Sigmoid colon (tissue), 7 donors: ENCODE data around the gene TTLL8. TPM values are rescaled to one million over a fixed set of nuclear protein-coding genes. Genes with fewer than 3 reads are reported as not detected.

ENCODE experiments used
- DNase-seq: peaks from one replicate; pipeline ENCODE4 v3.0.0-alpha.2; 2019
- H3K27ac ChIP-seq, 4 donors: fragments of 200-600 bp; sonication (generic); one replicate each; pipeline ENCODE4 v1.5.1; 2016 to 2019; ENCODE audit warnings: mild to moderate bottlenecking in 1 of 4
- H3K27me3 ChIP-seq, 3 donors: fragments of 200-600 bp; sonication (generic); one replicate each; pipeline ENCODE4 v1.5.1; 2019; ENCODE audit warnings: mild to moderate bottlenecking in 1 of 3
- H3K36me3 ChIP-seq, 4 donors: fragments of 200-600 bp; sonication (generic); one replicate each; pipeline ENCODE4 v1.5.1; 2016 to 2019
- H3K4me1 ChIP-seq, 4 donors: fragments of 200-600 bp; sonication (generic); one replicate each; pipeline ENCODE4 v1.5.1; 2017 to 2019
- H3K4me3 ChIP-seq, 4 donors: fragments of 200-600 bp; sonication (generic); one replicate each; pipeline ENCODE4 v1.5.1; 2017 to 2019; ENCODE audit warnings: mild to moderate bottlenecking in 2 of 4, moderate library complexity in 1 of 4
- H3K9me3 ChIP-seq, 4 donors: fragments of 200-600 bp in 3 of 4; sonication (generic) in 3 of 4; one replicate each; pipeline versions ENCODE4 v1.5.1 to v1.6.1; 2013 to 2019
- EP300 ChIP-seq, 4 donors: sonication (generic); formaldehyde crosslinking; IDR thresholded peaks; one replicate each; pipeline ENCODE4 v1.6.1; 2017; ENCODE audit warnings: antibody characterized with exemption in 4 of 4
- POLR2A ChIP-seq, 2 donors: fragments of 450-650 bp; IDR thresholded peaks; one replicate each; pipeline ENCODE4 v1.6.1; 2016; ENCODE audit warnings: antibody characterized with exemption in 2 of 2, mild to moderate bottlenecking in 2 of 2, moderate library complexity in 2 of 2
- POLR2AphosphoS5 ChIP-seq, 4 donors: sonication (generic); formaldehyde crosslinking; IDR thresholded peaks; one replicate each; pipeline ENCODE4 v1.6.1; 2017; ENCODE audit warnings: antibody characterized with exemption in 4 of 4
- WGBS, 2 donors: extraction: QIAGEN DNeasy Blood & Tissue Kit; methylation state at CpG; one replicate each; pipeline ENCODE4 v1.1.7; 2013; 5-methylcytosine and 5-hydroxymethylcytosine counted together
- intact Hi-C: fragments of 100-400 bp; cut with DNase I; formaldehyde crosslinking; loops from one replicate; pipeline ENCODE4 v1.15.1; 2023
- polyA plus RNA-seq, 3 donors: library from polyadenylated mRNA; stranded (reverse); fragments of 200-250 nt; gene quantifications; one replicate each; pipeline ENCODE4 v1.2.3, GENCODE V29; 2013
- total RNA-seq, 4 donors: library from RNA; depleted of rRNA; stranded (reverse); fragments of >200 nt; gene quantifications; one replicate each; pipeline ENCODE4 v1.1.0, GENCODE V29; 2016
- TF ChIP-seq, protein P1 (sequence below), 4 experiments: fragments of 450-650 bp in 3 of 4; fragments of 200-600 bp in 1 of 4; IDR thresholded peaks; one replicate each; pipeline ENCODE4 v1.5.1; 2016 to 2019; ENCODE audit warnings: antibody characterized with exemption in 4 of 4, mild to moderate bottlenecking in 3 of 4, moderate library complexity in 2 of 4
- donor health status: healthy with polysubstance abuse.
- donor health status: Bipolar disorder and iron deficiency.
- donor health status: healthy.

Gene TTLL8
- total and polyA plus RNA-seq, 7 donors: not detected

GRCh38 chr22:50083462-50084079, 25.5 kb upstream of the TTLL8 start:
- H3K9me3 ChIP-seq: no peaks in the 10 kb centered on the region
- 62 to 77% methylated on average over 18 of the region's 18 CpGs for WGBS, 2 donors
- no peaks in the 10 kb centered on the region for H3K4me1 ChIP-seq
- no peaks in the 10 kb centered on the region for H3K36me3 ChIP-seq
- intact Hi-C loops: no loop called here
- H3K4me3 ChIP-seq: no peak overlapping the region
- no peak overlapping the region for H3K27ac ChIP-seq
- peaks cover 3 to 31% (median 24%) of the 10 kb centered on the region in 3 donors for H3K27me3 ChIP-seq
- TF ChIP-seq EP300 (IDR thresholded peaks at IDR 0.05): no peak
- no peak for TF ChIP-seq POLR2AphosphoS5 (IDR thresholded peaks at IDR 0.05)
- TF ChIP-seq, protein P1, sequence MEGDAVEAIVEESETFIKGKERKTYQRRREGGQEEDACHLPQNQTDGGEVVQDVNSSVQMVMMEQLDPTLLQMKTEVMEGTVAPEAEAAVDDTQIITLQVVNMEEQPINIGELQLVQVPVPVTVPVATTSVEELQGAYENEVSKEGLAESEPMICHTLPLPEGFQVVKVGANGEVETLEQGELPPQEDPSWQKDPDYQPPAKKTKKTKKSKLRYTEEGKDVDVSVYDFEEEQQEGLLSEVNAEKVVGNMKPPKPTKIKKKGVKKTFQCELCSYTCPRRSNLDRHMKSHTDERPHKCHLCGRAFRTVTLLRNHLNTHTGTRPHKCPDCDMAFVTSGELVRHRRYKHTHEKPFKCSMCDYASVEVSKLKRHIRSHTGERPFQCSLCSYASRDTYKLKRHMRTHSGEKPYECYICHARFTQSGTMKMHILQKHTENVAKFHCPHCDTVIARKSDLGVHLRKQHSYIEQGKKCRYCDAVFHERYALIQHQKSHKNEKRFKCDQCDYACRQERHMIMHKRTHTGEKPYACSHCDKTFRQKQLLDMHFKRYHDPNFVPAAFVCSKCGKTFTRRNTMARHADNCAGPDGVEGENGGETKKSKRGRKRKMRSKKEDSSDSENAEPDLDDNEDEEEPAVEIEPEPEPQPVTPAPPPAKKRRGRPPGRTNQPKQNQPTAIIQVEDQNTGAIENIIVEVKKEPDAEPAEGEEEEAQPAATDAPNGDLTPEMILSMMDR (IDR thresholded peaks at IDR 0.05): no peak
- no peak for TF ChIP-seq POLR2A (IDR thresholded peaks at IDR 0.05)
- no peak for DNase-seq

DNA sequence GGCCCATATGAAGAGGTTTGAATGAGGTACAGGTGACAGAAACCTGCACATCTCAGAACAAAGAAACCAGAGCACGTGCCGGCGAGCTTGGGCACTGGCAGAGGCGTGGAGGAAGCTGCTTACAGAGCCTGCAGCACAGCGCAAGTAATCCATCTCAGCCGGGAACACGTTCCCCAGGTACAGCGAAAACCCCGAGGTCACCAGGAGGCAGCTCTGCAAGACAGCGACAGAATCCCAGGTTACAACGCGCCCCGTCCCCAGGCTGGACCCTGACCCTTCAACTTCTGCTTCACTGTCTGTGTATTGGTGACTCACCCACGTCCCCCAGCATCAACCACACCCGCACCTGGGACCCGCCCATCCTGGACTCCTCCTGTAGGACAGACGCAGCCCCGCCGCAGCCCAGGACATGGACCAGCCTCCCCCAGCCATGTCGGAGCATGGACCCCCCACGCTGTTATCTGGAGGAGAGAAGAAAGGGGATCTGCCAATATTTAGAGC, 24.9 kb upstream of the TTLL8 start:
- intact Hi-C loops: no loop called here
- Histone ChIP-seq H3K4me3 (no peak overlapping the region), H3K36me3 (no peaks in the 10 kb centered on the region), H3K27me3 (peaks cover 3 to 26% (median 24%) of the 10 kb centered on the region in 3 donors), H3K27ac (no peak overlapping the region), H3K9me3 (no peaks in the 10 kb centered on the region), H3K4me1 (no peaks in the 10 kb centered on the region)
- no peak for DNase-seq
- TF ChIP-seq POLR2A (IDR thresholded peaks at IDR 0.05): no peak
- 15 to 72% methylated on average over 21 of the region's 21 CpGs for WGBS, 2 donors

GRCh38 chr22:50082197-50082715, 24.2 kb upstream of the TTLL8 start:
- peaks cover 3 to 20% (median 18%) of the 10 kb centered on the region in 3 donors for H3K27me3 ChIP-seq
- no peaks in the 10 kb centered on the region for H3K36me3 ChIP-seq
- no peaks in the 10 kb centered on the region for H3K4me1 ChIP-seq
- no peak overlapping the region for H3K4me3 ChIP-seq
- WGBS, 2 donors: 88 to 89% methylated on average over 18 of the region's 18 CpGs
- no peaks in the 10 kb centered on the region for H3K9me3 ChIP-seq
- DNase-seq: no peak
- no peak overlapping the region for H3K27ac ChIP-seq
- TF ChIP-seq POLR2A (IDR thresholded peaks at IDR 0.05) (no peak), EP300 (IDR thresholded peaks at IDR 0.05) (no peak), POLR2AphosphoS5 (IDR thresholded peaks at IDR 0.05) (no peak)
- TF ChIP-seq, protein P1 (IDR thresholded peaks at IDR 0.05): no peak
- intact Hi-C loops: no loop called here

- intact Hi-C loops: no loop called here
- 89 to 92% methylated on average over 27 of the region's 27 CpGs for WGBS, 2 donors
- Histone ChIP-seq H3K4me1 (no peaks in the 10 kb centered on the region), H3K36me3 (no peaks in the 10 kb centered on the region), H3K27ac (no peak overlapping the region), H3K27me3 (peaks cover 3 to 18% (median 12%) of the 10 kb centered on the region in 3 donors), H3K9me3 (no peaks in the 10 kb centered on the region), H3K4me3 (no peak overlapping the region)
- TF ChIP-seq, protein P1 (IDR thresholded peaks at IDR 0.05): no peak
- TF ChIP-seq EP300 (IDR thresholded peaks at IDR 0.05) (no peak), POLR2AphosphoS5 (IDR thresholded peaks at IDR 0.05) (no peak), POLR2A (IDR thresholded peaks at IDR 0.05) (no peak)
- DNase-seq: no peak
Measured at GRCh38 chr22:50081426-50082196, 23.5 kb upstream of the TTLL8 start.

DNA sequence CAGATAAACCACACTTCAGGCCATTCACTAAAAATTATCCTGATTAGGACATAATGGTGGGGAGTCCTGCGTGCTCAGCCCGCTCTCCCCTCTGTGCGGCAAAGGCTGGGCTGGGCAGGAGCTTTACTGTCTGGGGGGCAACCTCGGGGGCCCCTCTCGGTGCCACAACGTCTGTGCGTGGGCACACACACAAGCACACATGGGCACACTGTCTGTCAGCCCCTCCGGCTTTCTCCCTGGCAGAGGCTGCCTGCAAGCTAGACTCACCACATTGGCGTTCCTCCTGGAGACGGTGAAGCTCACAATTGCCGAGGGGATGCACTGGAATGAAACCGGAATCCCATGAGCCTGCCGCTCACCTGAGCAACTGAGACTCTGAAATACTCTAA, 22.0 kb upstream of the TTLL8 start:
- no peak for DNase-seq
- Histone ChIP-seq H3K4me3 (no peak overlapping the region), H3K27me3 (peaks cover 3 to 18% (median 10%) of the 10 kb centered on the region in 3 donors), H3K27ac (no peak overlapping the region), H3K9me3 (no peaks in the 10 kb centered on the region), H3K4me1 (no peaks in the 10 kb centered on the region), H3K36me3 (no peaks in the 10 kb centered on the region)
- intact Hi-C loops: no loop called here
- WGBS, 2 donors: 84 to 89% methylated on average over 13 of the region's 13 CpGs
- TF ChIP-seq, protein P1 (IDR thresholded peaks at IDR 0.05): no peak
- TF ChIP-seq POLR2AphosphoS5 (IDR thresholded peaks at IDR 0.05): no peak
- TF ChIP-seq POLR2A (IDR thresholded peaks at IDR 0.05): no peak
- no peak for TF ChIP-seq EP300 (IDR thresholded peaks at IDR 0.05)
